ENCODE measurements around the gene SLC27A5.

- no peak for TF ChIP-seq CTCF (IDR thresholded peaks at IDR 0.05)
- TF ChIP-seq EP300 (IDR thresholded peaks at IDR 0.05): no peak
- TF ChIP-seq POLR2A (IDR thresholded peaks at IDR 0.05; ENCODE audit: low read depth): no peak
- no peak for TF ChIP-seq POLR2AphosphoS5 (IDR thresholded peaks at IDR 0.05)
Observed at GRCh38 chr19:58455306-58455705, 56.5 kb downstream of the SLC27A5 start.

All from esophagus muscularis mucosa (tissue), 4 donors.